DOHH2 (cell line): Measurements from ENCODE around the gene ESYT3.

Experiments
- H3F3A ChIP-seq: fragments of 200-600 bp; sonication (generic), shearing (Covaris generic); 2 replicates; pipeline ENCODE4 v1.6.0; 2016; ENCODE audit warnings: antibody characterized with exemption, mild to moderate bottlenecking; ENCODE audit not compliant: control insufficient read depth, insufficient read depth
- H3K27ac ChIP-seq: fragments of 200-600 bp; sonication (generic); 2 replicates; pipeline ENCODE4 v1.5.1; 2014; ENCODE audit warnings: low read depth, mild to moderate bottlenecking, low read length, moderate library complexity
- H3K27me3 ChIP-seq: fragments of 200-600 bp; sonication (generic); 2 replicates; pipeline ENCODE4 v1.6.1; 2014; ENCODE audit warnings: mild to moderate bottlenecking, low read length, mixed read lengths; ENCODE audit not compliant: control insufficient read depth
- H3K36me3 ChIP-seq: fragments of 200-600 bp; sonication (generic); 2 replicates; pipeline ENCODE4 v1.6.1; 2014; ENCODE audit warnings: mild to moderate bottlenecking, low read length, moderate library complexity, mixed read lengths; ENCODE audit not compliant: control insufficient read depth
- H3K4me1 ChIP-seq: fragments of 200-600 bp; sonication (generic); 2 replicates; pipeline ENCODE4 v1.6.1; 2014; ENCODE audit warnings: mild to moderate bottlenecking, low read length, mixed read lengths; ENCODE audit not compliant: control insufficient read depth
- H3K4me2 ChIP-seq: fragments of 200-600 bp; sonication (generic); 2 replicates; pipeline ENCODE4 v1.6.0; 2014; ENCODE audit warnings: mild to moderate bottlenecking, low read length, moderate library complexity
- H3K4me3 ChIP-seq: fragments of 200-600 bp; sonication (generic); 2 replicates; pipeline ENCODE4 v1.5.1; 2014; ENCODE audit warnings: mild to moderate bottlenecking, low read length, mixed read lengths
- H3K79me2 ChIP-seq: fragments of 200-600 bp; sonication (generic); 2 replicates; pipeline ENCODE4 v1.6.1; 2014; ENCODE audit warnings: mild to moderate bottlenecking, low read length, mixed read lengths; ENCODE audit not compliant: control insufficient read depth
- H3K9me2 ChIP-seq: fragments of 200-600 bp; sonication (generic); replicated peaks from 2 replicates; pipeline ENCODE4 v1.6.1; 2014; ENCODE audit warnings: mild to moderate bottlenecking, low read length, mixed read lengths; ENCODE audit not compliant: control insufficient read depth
- H3K9me3 ChIP-seq: fragments of 200-600 bp; sonication (generic); 2 replicates; pipeline ENCODE4 v1.6.1; 2014; ENCODE audit warnings: antibody characterized with exemption, low read length, mixed read lengths; ENCODE audit not compliant: control insufficient read depth, insufficient read depth
- H4K20me1 ChIP-seq: fragments of 200-600 bp; sonication (generic); 2 replicates; pipeline ENCODE4 v1.6.0; 2014; ENCODE audit warnings: low read depth, mild to moderate bottlenecking, antibody characterized with exemption, low read length, moderate library complexity; ENCODE audit not compliant: control insufficient read depth, insufficient read depth
- CTCF ChIP-seq: fragments of 200-600 bp; sonication (generic); IDR thresholded peaks from one replicate; pipeline ENCODE4 v1.5.1; 2014; ENCODE audit warnings: antibody characterized with exemption, mild to moderate bottlenecking, low read depth, low read length; ENCODE audit not compliant: poor library complexity, severe bottlenecking
- EZH2phosphoT487 ChIP-seq: fragments of 200-600 bp; sonication (generic); IDR thresholded peaks from 2 replicates; pipeline ENCODE4 v1.6.1; 2017; ENCODE audit warnings: borderline replicate concordance, mild to moderate bottlenecking, antibody characterized with exemption, low read length, moderate library complexity, mixed read lengths

Gene ESYT3

DNA sequence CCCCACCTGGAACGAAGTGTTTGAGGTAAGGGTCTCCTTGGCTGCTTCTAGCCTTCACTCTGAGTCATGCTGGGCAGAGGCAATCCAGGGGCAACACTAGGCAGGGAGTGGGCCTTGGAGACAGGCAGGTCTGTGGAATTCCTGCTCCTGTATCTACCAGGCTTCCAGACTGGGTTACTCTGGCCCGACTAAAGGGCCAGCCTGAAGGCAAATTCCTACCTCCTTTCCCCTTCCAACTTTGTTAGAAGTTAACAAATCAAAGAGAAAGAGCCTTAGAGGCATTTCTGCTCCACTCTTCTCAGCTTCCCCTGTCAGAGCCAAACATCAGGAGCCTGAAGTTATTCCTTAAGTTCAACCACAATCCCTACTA lies 30.1 kb downstream of the ESYT3 start:
- Histone ChIP-seq H3K36me3 (no peaks in the 10 kb centered on the region), H3K4me1 (0 out of 2 replicates have a peak, but pooled peaks cover 2% of the 10 kb centered on the region)

DNA sequence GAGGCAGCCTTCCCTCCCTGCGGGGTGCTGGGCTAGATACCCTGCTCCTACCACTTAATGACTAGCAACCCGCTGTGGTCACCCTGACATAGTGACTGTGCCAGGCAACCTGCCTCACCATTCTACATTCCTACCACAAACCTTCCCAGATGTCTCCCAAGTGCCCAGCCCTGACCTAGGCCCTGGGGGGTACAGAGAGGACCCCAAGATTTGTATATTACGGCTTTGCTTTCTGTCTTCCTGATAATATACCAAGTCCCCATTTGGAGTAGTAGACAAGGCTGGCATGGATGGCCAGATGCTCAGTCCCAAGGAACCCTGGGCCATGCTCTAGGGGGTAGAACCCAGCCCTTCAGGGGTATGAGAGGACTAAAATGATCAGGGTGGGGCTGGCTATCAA lies 31.0 kb downstream of the ESYT3 start:
- no peak overlapping the region for H3K4me2 ChIP-seq
- no peak overlapping the region for H3K27ac ChIP-seq
- H3K4me1 ChIP-seq: 0 out of 2 replicates have a peak, but pooled peaks cover 2% of the 10 kb centered on the region
- H3K36me3 ChIP-seq: no peaks in the 10 kb centered on the region
- H3K9me2 ChIP-seq: no peaks in the 10 kb centered on the region
- no peak for TF ChIP-seq CTCF
- TF ChIP-seq EZH2phosphoT487: no peak
- no peaks in the 10 kb centered on the region for H4K20me1 ChIP-seq
- 0 out of 2 replicates have a peak, but pooled peaks cover 2% of the 10 kb centered on the region for H3K27me3 ChIP-seq
- no peaks in the 10 kb centered on the region for H3F3A ChIP-seq
- H3K79me2 ChIP-seq: no peaks in the 10 kb centered on the region
- H3K4me3 ChIP-seq: no peak overlapping the region
- H3K9me3 ChIP-seq: no peaks in the 10 kb centered on the region

More for the DNA sequence above, 30.1 kb downstream of the ESYT3 start:
- H3K9me2 ChIP-seq: no peaks in the 10 kb centered on the region
- TF ChIP-seq EZH2phosphoT487: no peak
- TF ChIP-seq CTCF: no peak
- no peaks in the 10 kb centered on the region for H3F3A ChIP-seq
- no peaks in the 10 kb centered on the region for H3K79me2 ChIP-seq
- 0 out of 2 replicates have a peak, but pooled peaks cover 2% of the 10 kb centered on the region for H3K27me3 ChIP-seq
- no peak overlapping the region for H3K27ac ChIP-seq
- H3K9me3 ChIP-seq: no peaks in the 10 kb centered on the region
- no peak overlapping the region for H3K4me2 ChIP-seq
- no peaks in the 10 kb centered on the region for H4K20me1 ChIP-seq
- H3K4me3 ChIP-seq: no peak overlapping the region

- Histone ChIP-seq H3K27ac (no peak overlapping the region), H3K4me3 (no peak overlapping the region), H3K9me3 (no peaks in the 10 kb centered on the region), H3K27me3 (0 out of 2 replicates have a peak, but pooled peaks cover 2% of the 10 kb centered on the region), H3K9me2 (no peaks in the 10 kb centered on the region), H4K20me1 (no peaks in the 10 kb centered on the region), H3K36me3 (no peaks in the 10 kb centered on the region), H3K79me2 (no peaks in the 10 kb centered on the region), H3F3A (no peaks in the 10 kb centered on the region), H3K4me1 (0 out of 2 replicates have a peak, but pooled peaks cover 2% of the 10 kb centered on the region), H3K4me2 (no peak overlapping the region)
- no peak for TF ChIP-seq CTCF
- no peak for TF ChIP-seq EZH2phosphoT487
Measured at GRCh38 chr3:138465925-138466324, 31.5 kb downstream of the ESYT3 start.
